ACHN (cell line): ENCODE results near the gene POLH.
"Not testable (repeated sequence)": the region's sequence is repeated elsewhere in the genome, so short reads cannot be mapped to it uniquely, and the experiment has no call there.

Experiments used
- DNase-seq: peaks from one replicate; pipeline ENCODE4 v3.0.0-alpha.2; 2015
- in situ Hi-C: cut with HindIII; loops from 2 replicates; pipeline ENCODE4 v1.10.0; 2017; ENCODE audit warnings: low sequenced_read_pairs, low pct_ligation_motif_present, low pct_unique_long_range_greater_than_20kb

The POLH gene

GRCh38 chr6:43657221-43657802 is 81.3 kb downstream of the POLH start:
- in situ Hi-C loops = no loop called here
- DNase-seq = no peak

GRCh38 chr6:43658161-43658560 is 82.2 kb downstream of the POLH start:
- DNase-seq = no peak
- in situ Hi-C loops = no loop called here

GRCh38 chr6:43662948-43663347 is 87.0 kb downstream of the POLH start:
- DNase-seq, in situ Hi-C loops: not testable (repeated sequence)
